HepG2 (cell line): ENCODE results near the gene CSKMT. TPM values are rescaled to one million over a fixed set of nuclear protein-coding genes. Genes with fewer than 3 reads are reported as not detected.

ENCODE experiments used
- GZF1 ChIP-seq: sonication (generic); formaldehyde crosslinking; IDR thresholded peaks from 2 replicates; pipeline ENCODE4 v1.5.1; 2020; ENCODE audit warnings: mild to moderate bottlenecking, missing genetic modification reagents
- HDAC2 ChIP-seq: sonication (generic); formaldehyde crosslinking; IDR thresholded peaks from 2 replicates; pipeline ENCODE4 v1.4.0; 2020; ENCODE audit warnings: missing genetic modification reagents
- HNRNPK ChIP-seq: fragments of 200-400 bp; formaldehyde crosslinking; IDR thresholded peaks from 2 replicates; pipeline ENCODE4 v1.6.1; 2018; ENCODE audit warnings: low read length, low read depth, moderate library complexity, mild to moderate bottlenecking; ENCODE audit not compliant: poor library complexity, severe bottlenecking
- KLF12 ChIP-seq: sonication (generic); formaldehyde crosslinking; IDR thresholded peaks from 2 replicates; pipeline ENCODE4 v1.4.0; 2020; ENCODE audit warnings: missing genetic modification reagents, borderline replicate concordance
- MED13 ChIP-seq: sonication (generic); formaldehyde crosslinking; IDR thresholded peaks from 2 replicates; pipeline ENCODE4 v1.5.0; 2020; ENCODE audit warnings: missing genetic modification reagents
- NCOA2 ChIP-seq: sonication (generic); formaldehyde crosslinking; IDR thresholded peaks from 2 replicates; pipeline ENCODE4 v1.8.0; 2022; ENCODE audit warnings: inconsistent platforms
- NFRKB ChIP-seq: fragments of 450-650 bp; IDR thresholded peaks from 2 replicates; pipeline ENCODE4 v1.6.1; 2017
- PHF21A ChIP-seq: sonication (generic); formaldehyde crosslinking; IDR thresholded peaks from 2 replicates; pipeline ENCODE4 v1.5.0; 2020; ENCODE audit warnings: mild to moderate bottlenecking, missing genetic modification reagents
- SOX6 ChIP-seq, 2 experiments: fragments of 450-650 bp in 1 of 2; sonication (generic) in 1 of 2; formaldehyde crosslinking in 1 of 2; IDR thresholded peaks; 2 replicates each; pipeline versions ENCODE4 v1.4.0 to v1.6.1; 2017 to 2020; ENCODE audit warnings: antibody characterized with exemption in 1 of 2, mild to moderate bottlenecking in 1 of 2, missing genetic modification reagents in 1 of 2
- TAF1 ChIP-seq: sonication (generic); formaldehyde crosslinking; IDR thresholded peaks from 2 replicates; pipeline ENCODE4 v1.4.0; 2020; ENCODE audit warnings: missing genetic modification reagents
- ZBTB4 ChIP-seq: sonication (generic); formaldehyde crosslinking; IDR thresholded peaks from 2 replicates; pipeline ENCODE4 v1.4.0; 2020; ENCODE audit warnings: missing genetic modification reagents, mild to moderate bottlenecking, borderline replicate concordance
- ZBTB7B ChIP-seq: sonication (generic); formaldehyde crosslinking; IDR thresholded peaks from 2 replicates; pipeline ENCODE4 v1.4.0; 2020; ENCODE audit warnings: missing genetic modification reagents
- ZFP36L1 ChIP-seq: sonication (generic); formaldehyde crosslinking; IDR thresholded peaks from 2 replicates; pipeline ENCODE4 v1.8.0; 2022; ENCODE audit warnings: mild to moderate bottlenecking, missing genetic modification reagents, moderate library complexity
- ZNF12 ChIP-seq: sonication (generic); formaldehyde crosslinking; IDR thresholded peaks from 2 replicates; pipeline ENCODE4 v1.5.0; 2020; ENCODE audit warnings: missing genetic modification reagents
- ZNF441 ChIP-seq: sonication (generic); formaldehyde crosslinking; IDR thresholded peaks from 2 replicates; pipeline ENCODE4 v1.7.0; 2021; ENCODE audit warnings: missing genetic modification reagents, borderline replicate concordance
- ZNF557 ChIP-seq: sonication (generic); formaldehyde crosslinking; IDR thresholded peaks from 2 replicates; pipeline ENCODE4 v1.4.0; 2020; ENCODE audit warnings: missing genetic modification reagents
- ZNF691 ChIP-seq: sonication (generic); formaldehyde crosslinking; IDR thresholded peaks from 2 replicates; pipeline ENCODE4 v1.4.0; 2020; ENCODE audit warnings: missing genetic modification reagents, low read depth, mild to moderate bottlenecking, borderline replicate concordance
- ZNF713 ChIP-seq: sonication (generic); formaldehyde crosslinking; IDR thresholded peaks from 2 replicates; pipeline ENCODE4 v1.4.0; 2020; ENCODE audit warnings: mild to moderate bottlenecking, missing genetic modification reagents
- ZNF772 ChIP-seq: sonication (generic); formaldehyde crosslinking; IDR thresholded peaks from 2 replicates; pipeline ENCODE4 v1.5.0; 2020; ENCODE audit warnings: mild to moderate bottlenecking, missing genetic modification reagents
- polyA plus RNA-seq, 8 experiments: library from polyadenylated mRNA; depleted of rRNA in 3 of 8; stranded (reverse) in 7 of 8; unstranded in 1 of 8; fragments of >200 nt; fragmentation: Illumina TruSeq in 4 of 8; extraction: Trizol in 4 of 8; gene quantifications; 2 replicates each; pipeline versions ENCODE4 v1.2.1 to v1.2.3, GENCODE V29; 2011 to 2016; ENCODE audit warnings: low read depth in 4 of 8, missing spikeins in 1 of 8, mixed read lengths in 1 of 8; ENCODE audit not compliant: insufficient read depth in 1 of 8
- total RNA-seq, 5 experiments: library from RNA; depleted of rRNA; stranded (reverse); fragments of >200 nt; fragmentation: Illumina TruSeq; extraction: Trizol; gene quantifications; 2 replicates each; pipeline ENCODE4 v1.2.3, GENCODE V29; 2016; ENCODE audit warnings: low read depth in 1 of 5
- TF ChIP-seq, protein P1 (sequence below): sonication (generic); formaldehyde crosslinking; IDR thresholded peaks from 2 replicates; pipeline ENCODE4 v1.4.0; 2020; ENCODE audit warnings: missing genetic modification reagents
- TF ChIP-seq, protein P2 (sequence below): IDR thresholded peaks from 2 replicates; pipeline ENCODE4 v1.6.1; 2016; ENCODE audit warnings: missing genetic modification reagents, missing compliant biosample characterization
- TF ChIP-seq, protein P3 (sequence below): sonication (generic); formaldehyde crosslinking; conservative IDR thresholded peaks from 2 replicates; pipeline ENCODE4 v1.4.0; 2020; ENCODE audit warnings: missing genetic modification reagents

The CSKMT gene
- total and polyA plus RNA-seq, 2 of the 13 experiments (the other 11 are each of a cell fraction or from before 2014, with no cell fraction given), result 7.6 to 31.8 TPM

- TF ChIP-seq HNRNPK (no peak), TAF1 (CRISPR knock-in tag) (peak; percentile 86), ZNF557 (CRISPR knock-in tag) (no peak), SOX6 (IDR thresholded peaks at IDR 0.05) (no peak), SOX6 (CRISPR knock-in tag; IDR thresholded peaks at IDR 0.05) (0 out of 2 replicates have a peak, but pooled peaks have one; percentile 15), HDAC2 (peak; percentile 48; the same call in 1 of the 2 replicates), ZNF441 (CRISPR knock-in tag) (peak; percentile 16; the same call in 1 of the 2 replicates), ZNF12 (CRISPR knock-in tag) (no peak), ZNF713 (CRISPR knock-in tag) (0 out of 2 replicates have a peak, but pooled peaks have one; percentile 38), KLF12 (CRISPR knock-in tag) (peak; percentile 39; the same call in 1 of the 2 replicates), ZNF772 (CRISPR knock-in tag) (peak; percentile 45), GZF1 (CRISPR knock-in tag) (0 out of 2 replicates have a peak, but pooled peaks have one; percentile 17), ZBTB7B (peak; percentile 48; the same call in 1 of the 2 replicates), MED13 (CRISPR knock-in tag) (no peak), NFRKB (no peak), NCOA2 (CRISPR knock-in tag) (peak; percentile 38; the same call in 1 of the 2 replicates), ZFP36L1 (CRISPR knock-in tag) (0 out of 2 replicates have a peak, but pooled peaks have one; percentile 36), ZBTB4 (CRISPR knock-in tag) (0 out of 2 replicates have a peak, but pooled peaks have one; percentile 24), PHF21A (CRISPR knock-in tag) (peak; percentile 23; the same call in 1 of the 2 replicates), ZNF691 (peak; percentile 20; the same call in 1 of the 2 replicates)
- TF ChIP-seq, protein P1, sequence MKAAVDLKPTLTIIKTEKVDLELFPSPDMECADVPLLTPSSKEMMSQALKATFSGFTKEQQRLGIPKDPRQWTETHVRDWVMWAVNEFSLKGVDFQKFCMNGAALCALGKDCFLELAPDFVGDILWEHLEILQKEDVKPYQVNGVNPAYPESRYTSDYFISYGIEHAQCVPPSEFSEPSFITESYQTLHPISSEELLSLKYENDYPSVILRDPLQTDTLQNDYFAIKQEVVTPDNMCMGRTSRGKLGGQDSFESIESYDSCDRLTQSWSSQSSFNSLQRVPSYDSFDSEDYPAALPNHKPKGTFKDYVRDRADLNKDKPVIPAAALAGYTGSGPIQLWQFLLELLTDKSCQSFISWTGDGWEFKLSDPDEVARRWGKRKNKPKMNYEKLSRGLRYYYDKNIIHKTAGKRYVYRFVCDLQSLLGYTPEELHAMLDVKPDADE (CRISPR knock-in tag), result no peak
- TF ChIP-seq, protein P2, sequence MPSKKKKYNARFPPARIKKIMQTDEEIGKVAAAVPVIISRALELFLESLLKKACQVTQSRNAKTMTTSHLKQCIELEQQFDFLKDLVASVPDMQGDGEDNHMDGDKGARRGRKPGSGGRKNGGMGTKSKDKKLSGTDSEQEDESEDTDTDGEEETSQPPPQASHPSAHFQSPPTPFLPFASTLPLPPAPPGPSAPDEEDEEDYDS, result peak; percentile 66
- TF ChIP-seq, protein P3, sequence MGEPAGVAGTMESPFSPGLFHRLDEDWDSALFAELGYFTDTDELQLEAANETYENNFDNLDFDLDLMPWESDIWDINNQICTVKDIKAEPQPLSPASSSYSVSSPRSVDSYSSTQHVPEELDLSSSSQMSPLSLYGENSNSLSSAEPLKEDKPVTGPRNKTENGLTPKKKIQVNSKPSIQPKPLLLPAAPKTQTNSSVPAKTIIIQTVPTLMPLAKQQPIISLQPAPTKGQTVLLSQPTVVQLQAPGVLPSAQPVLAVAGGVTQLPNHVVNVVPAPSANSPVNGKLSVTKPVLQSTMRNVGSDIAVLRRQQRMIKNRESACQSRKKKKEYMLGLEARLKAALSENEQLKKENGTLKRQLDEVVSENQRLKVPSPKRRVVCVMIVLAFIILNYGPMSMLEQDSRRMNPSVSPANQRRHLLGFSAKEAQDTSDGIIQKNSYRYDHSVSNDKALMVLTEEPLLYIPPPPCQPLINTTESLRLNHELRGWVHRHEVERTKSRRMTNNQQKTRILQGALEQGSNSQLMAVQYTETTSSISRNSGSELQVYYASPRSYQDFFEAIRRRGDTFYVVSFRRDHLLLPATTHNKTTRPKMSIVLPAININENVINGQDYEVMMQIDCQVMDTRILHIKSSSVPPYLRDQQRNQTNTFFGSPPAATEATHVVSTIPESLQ (CRISPR knock-in tag), result no peak
Observed at GRCh38 chr11:62671608-62672389, 6.7 kb downstream of the CSKMT start, which contains the start of the genes LBHD1 and UQCC3 (continued).
